PC-9 (cell line): ENCODE measurements around the gene SAPCD1. TPM values are rescaled to one million over a fixed set of nuclear protein-coding genes. Genes with fewer than 3 reads are reported as not detected.
"Not testable (repeated sequence)": the region's sequence is repeated elsewhere in the genome, so short reads cannot be mapped to it uniquely, and the experiment has no call there.

Experiments used
- BruUV-seq: library from RNA; stranded (reverse); fragments of 400-500 nt; replicated peaks from 2 replicates; lab custom pipeline; 2021; lab: Mats Ljungman, UMichigan
- CTCF ChIA-PET: fragments of 300-600 bp; sonication (Branson Sonifier 250); formaldehyde crosslinking; loops from one replicate; lab custom pipeline; 2022; ENCODE audit warnings: antibody characterized with exemption; lab: Charles Lee
- POLR2A ChIA-PET: fragments of 300-600 bp; sonication (Branson Sonifier 250); formaldehyde crosslinking; loops from one replicate; lab custom pipeline; 2022; ENCODE audit warnings: antibody characterized with exemption; ENCODE audit not compliant: unreplicated experiment; lab: Charles Lee
- DNase-seq, 2 experiments: peaks; one replicate each; pipeline versions ENCODE4 v3.0.0 to v3.0.0-alpha.2; 2015 to 2022; ENCODE audit warnings: mixed read lengths in 1 of 2
- H2AFZ ChIP-seq: fragments of 200-600 bp; sonication (generic); 2 replicates; pipeline ENCODE4 v1.8.1; 2017; ENCODE audit warnings: antibody characterized with exemption
- H3F3A ChIP-seq: fragments of 200-600 bp; sonication (generic); 2 replicates; pipeline ENCODE4 v1.8.1; 2017; ENCODE audit warnings: antibody characterized with exemption, mild to moderate bottlenecking, low read depth; ENCODE audit not compliant: insufficient read depth
- H3K27ac ChIP-seq: fragments of 200-600 bp; sonication (generic); 2 replicates; pipeline ENCODE4 v1.6.1; 2016; ENCODE audit warnings: mixed run types
- H3K27me3 ChIP-seq: fragments of 200-600 bp; sonication (generic); 2 replicates; pipeline ENCODE4 v1.6.1; 2016; ENCODE audit warnings: low read depth, mixed run types; ENCODE audit not compliant: insufficient read depth
- H3K36me3 ChIP-seq: fragments of 200-600 bp; sonication (generic); 2 replicates; pipeline ENCODE4 v1.6.1; 2016; ENCODE audit warnings: low read depth, mixed run types
- H3K4me1 ChIP-seq: fragments of 200-600 bp; sonication (generic); replicated peaks from 2 replicates; pipeline ENCODE4 v1.6.1; 2016; ENCODE audit warnings: mixed run types; ENCODE audit not compliant: insufficient read depth
- H3K4me2 ChIP-seq: fragments of 200-600 bp; sonication (generic); 2 replicates; pipeline ENCODE4 v1.6.1; 2017; ENCODE audit warnings: mixed run types
- H3K4me3 ChIP-seq: fragments of 200-600 bp; sonication (generic); 2 replicates; pipeline ENCODE4 v1.6.1; 2016; ENCODE audit warnings: mixed run types
- H3K79me2 ChIP-seq: fragments of 200-600 bp; sonication (generic); 2 replicates; pipeline ENCODE4 v1.6.1; 2017; ENCODE audit warnings: low read depth, mixed run types
- H3K9me2 ChIP-seq: fragments of 200-600 bp; sonication (generic); 2 replicates; pipeline ENCODE4 v1.8.1; 2017; ENCODE audit warnings: mild to moderate bottlenecking; ENCODE audit not compliant: insufficient read depth
- H3K9me3 ChIP-seq: fragments of 200-600 bp; sonication (generic); 2 replicates; pipeline ENCODE4 v1.8.1; 2016; ENCODE audit warnings: low read depth; ENCODE audit not compliant: insufficient read depth
- H4K20me1 ChIP-seq: fragments of 200-600 bp; sonication (generic); 2 replicates; pipeline ENCODE4 v1.8.1; 2017; ENCODE audit not compliant: insufficient read depth
- CTCF ChIP-seq: fragments of 200-600 bp; sonication (generic); conservative IDR thresholded peaks from 2 replicates; pipeline ENCODE4 v1.6.1; 2017; ENCODE audit warnings: mixed run types, antibody characterized with exemption, mild to moderate bottlenecking, moderate library complexity
- EZH2 ChIP-seq: fragments of 200-600 bp; sonication (generic); IDR thresholded peaks from 2 replicates; pipeline ENCODE4 v1.8.0; 2017; ENCODE audit warnings: antibody characterized with exemption, low read depth
- intact Hi-C: fragments of 100-400 bp; cut with micrococcal nuclease; formaldehyde crosslinking; loops from one replicate; pipeline ENCODE4 v1.10.0; 2022; ENCODE audit not compliant: unreplicated experiment
- total RNA-seq: library from RNA; stranded (reverse); gene quantifications from 2 replicates; pipeline ENCODE4 v1.2.3, GENCODE V29; 2021

The SAPCD1 gene
- total RNA-seq, 1 experiment from 2014 or later: 11.1 TPM

GRCh38 chr6:31792090-31792374 is 29.6 kb downstream of the SAPCD1 start:
- DNase-seq: no peak
- peaks cover 56% of the 10 kb centered on the region for H3F3A ChIP-seq
- no peaks in the 10 kb centered on the region; the same call in 1 of the 2 replicates for H4K20me1 ChIP-seq
- no peaks in the 10 kb centered on the region for H3K9me2 ChIP-seq
- POLR2A ChIA-PET: interaction anchor here (0.6 to 0.7 kb wide), 2 partner anchors 45 to 994 kb away, joined by 4 to 6 read pairs; no protein-coding TSS in a partner anchor
- H3K9me3 ChIP-seq: no peaks in the 10 kb centered on the region
- peaks cover 15% of the 10 kb centered on the region for H3K36me3 ChIP-seq
- no peak overlapping the region for H2AFZ ChIP-seq
- H3K79me2 ChIP-seq: peaks cover 52% of the 10 kb centered on the region
- peak overlapping the region; percentile 78 for H3K27ac ChIP-seq
- intact Hi-C loops: loop anchor here (1.0 to 2.0 kb wide), 3 partner anchors 38 to 71 kb away; partner anchors contain the start of gene NEU1
- no peak for TF ChIP-seq CTCF
- no peak for TF ChIP-seq EZH2
- peak overlapping the region; percentile 96 for H3K4me2 ChIP-seq
- no TSS peak for BruUV-seq
- H3K4me1 ChIP-seq: peaks cover 28% of the 10 kb centered on the region
- H3K27me3 ChIP-seq: no peaks in the 10 kb centered on the region
- CTCF ChIA-PET: no interaction called here
- H3K4me3 ChIP-seq: peak overlapping the region; percentile 86

GRCh38 chr6:31792761-31793171 is 30.3 kb downstream of the SAPCD1 start:
- H3K27ac ChIP-seq: peak overlapping the region; percentile 78
- DNase-seq: peak; percentile 76 to 94
- peak overlapping the region; percentile 86 for H3K4me3 ChIP-seq
- TF ChIP-seq EZH2 (no peak), CTCF (no peak)
- H3K9me2 ChIP-seq: no peaks in the 10 kb centered on the region
- intact Hi-C loops: loop anchor here (1.0 to 2.0 kb wide), 3 partner anchors 38 to 70 kb away; partner anchors contain the start of gene NEU1
- no peaks in the 10 kb centered on the region; the same call in 1 of the 2 replicates for H4K20me1 ChIP-seq
- H3K79me2 ChIP-seq: peaks cover 52% of the 10 kb centered on the region
- peaks cover 28% of the 10 kb centered on the region for H3K4me1 ChIP-seq
- no peaks in the 10 kb centered on the region for H3K27me3 ChIP-seq
- H2AFZ ChIP-seq: peak overlapping the region; percentile 58; the same call in 1 of the 2 replicates
- H3K9me3 ChIP-seq: no peaks in the 10 kb centered on the region
- CTCF ChIA-PET: no interaction called here
- BruUV-seq: no TSS peak
- H3F3A ChIP-seq: peaks cover 59% of the 10 kb centered on the region
- H3K4me2 ChIP-seq: peak overlapping the region; percentile 96
- POLR2A ChIA-PET: interaction anchor here (0.7 kb wide), 1 partner anchor 46 kb away, joined by 4 read pairs; no protein-coding TSS in a partner anchor
- H3K36me3 ChIP-seq: peaks cover 15% of the 10 kb centered on the region

- intact Hi-C loops: loop anchor here (2.0 kb wide), 3 partner anchors 17 to 69 kb away; partner anchors contain the start of genes NEU1 and VWA7
- peak overlapping the region; percentile 78 for H3K27ac ChIP-seq
- CTCF ChIA-PET: interaction anchor here (0.7 kb wide), 1 partner anchor 111 kb away, joined by 7 read pairs; no protein-coding TSS in a partner anchor
- H3K79me2 ChIP-seq: peaks cover 52% of the 10 kb centered on the region
- H3K4me2 ChIP-seq: peak overlapping the region; percentile 96
- H2AFZ ChIP-seq, H3K9me3 ChIP-seq, H3K9me2 ChIP-seq, H4K20me1 ChIP-seq, H3K27me3 ChIP-seq, BruUV-seq, DNase-seq, POLR2A ChIA-PET: not testable (repeated sequence)
- peaks cover 28% of the 10 kb centered on the region for H3K4me1 ChIP-seq
- peaks cover 66% of the 10 kb centered on the region for H3F3A ChIP-seq
- peak overlapping the region; percentile 86 for H3K4me3 ChIP-seq
- H3K36me3 ChIP-seq: peaks cover 14% of the 10 kb centered on the region
Observed at GRCh38 chr6:31793927-31794245, 31.4 kb downstream of the SAPCD1 start.
